ENCODE measurements around the gene SLC5A3. TPM values are rescaled to one million over a fixed set of nuclear protein-coding genes. Genes with fewer than 3 reads are reported as not detected.

SLC5A3 gene
- total and polyA plus RNA-seq, 9 donors: 3.1 to 16.9 (median 14.6) TPM

DNA sequence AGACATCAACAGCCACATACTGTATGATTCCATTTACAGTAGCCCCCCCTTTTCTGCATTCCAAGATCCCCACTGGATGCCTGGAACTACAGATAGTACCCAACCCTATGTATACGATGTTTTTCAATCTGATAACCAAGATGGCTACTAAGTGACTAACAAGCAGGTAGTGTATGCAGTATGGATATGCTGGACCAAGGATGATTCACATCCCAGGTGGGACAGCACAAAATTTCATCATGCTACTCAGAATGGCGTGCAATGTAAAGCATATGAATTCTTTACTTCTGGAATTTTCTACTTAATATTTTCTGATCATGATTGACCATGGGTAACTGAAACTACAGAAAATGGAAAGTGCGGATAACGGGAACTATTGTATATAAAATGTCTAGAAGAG, 30.0 kb upstream of the SLC5A3 start:
- no peaks in the 10 kb centered on the region for H3K36me3 ChIP-seq
- no peak overlapping the region for H3K27ac ChIP-seq
- TF ChIP-seq POLR2A (IDR thresholded peaks at IDR 0.05) (no peak), EP300 (IDR thresholded peaks at IDR 0.05) (no peak)
- TF ChIP-seq, protein P1, sequence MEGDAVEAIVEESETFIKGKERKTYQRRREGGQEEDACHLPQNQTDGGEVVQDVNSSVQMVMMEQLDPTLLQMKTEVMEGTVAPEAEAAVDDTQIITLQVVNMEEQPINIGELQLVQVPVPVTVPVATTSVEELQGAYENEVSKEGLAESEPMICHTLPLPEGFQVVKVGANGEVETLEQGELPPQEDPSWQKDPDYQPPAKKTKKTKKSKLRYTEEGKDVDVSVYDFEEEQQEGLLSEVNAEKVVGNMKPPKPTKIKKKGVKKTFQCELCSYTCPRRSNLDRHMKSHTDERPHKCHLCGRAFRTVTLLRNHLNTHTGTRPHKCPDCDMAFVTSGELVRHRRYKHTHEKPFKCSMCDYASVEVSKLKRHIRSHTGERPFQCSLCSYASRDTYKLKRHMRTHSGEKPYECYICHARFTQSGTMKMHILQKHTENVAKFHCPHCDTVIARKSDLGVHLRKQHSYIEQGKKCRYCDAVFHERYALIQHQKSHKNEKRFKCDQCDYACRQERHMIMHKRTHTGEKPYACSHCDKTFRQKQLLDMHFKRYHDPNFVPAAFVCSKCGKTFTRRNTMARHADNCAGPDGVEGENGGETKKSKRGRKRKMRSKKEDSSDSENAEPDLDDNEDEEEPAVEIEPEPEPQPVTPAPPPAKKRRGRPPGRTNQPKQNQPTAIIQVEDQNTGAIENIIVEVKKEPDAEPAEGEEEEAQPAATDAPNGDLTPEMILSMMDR (IDR thresholded peaks at IDR 0.05): no peak
- no peak overlapping the region for H3K4me3 ChIP-seq
- H3K27me3 ChIP-seq: no peaks in the 10 kb centered on the region
- H3K4me1 ChIP-seq (ENCODE audit: insufficient read depth): no peaks in the 10 kb centered on the region
- no peaks in the 10 kb centered on the region for H3K9me3 ChIP-seq
- 86 to 87% (median 87%) methylated on average over 4 of the region's 4 CpGs for WGBS, 3 donors
- intact Hi-C loops (cut with DNase I): no loop called here
- no peak for DNase-seq

DNA sequence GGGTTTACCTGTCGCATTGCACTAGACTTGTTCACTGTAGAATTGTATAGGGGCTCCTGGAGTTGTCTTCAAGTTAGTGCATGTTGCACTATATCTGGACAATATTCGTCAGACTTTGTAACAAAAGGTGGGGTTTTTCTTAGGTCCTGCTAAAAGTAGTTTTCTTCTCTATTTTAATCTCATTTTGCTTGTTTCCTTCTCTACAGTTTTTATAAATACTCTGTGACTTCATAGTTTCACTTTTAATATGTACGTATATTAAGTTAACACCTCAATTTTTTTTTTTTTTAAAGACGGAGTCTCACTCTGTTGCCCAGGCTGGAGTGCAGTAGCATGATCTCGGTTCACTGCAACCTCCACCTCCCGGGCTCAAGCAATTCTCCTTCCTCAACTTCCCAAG, 26.5 kb upstream of the SLC5A3 start:
- WGBS, 3 donors: 83 to 88% (median 84%) methylated on average over 6 of the region's 6 CpGs
- no peak overlapping the region for H3K4me3 ChIP-seq
- TF ChIP-seq EP300 (IDR thresholded peaks at IDR 0.05) (no peak), POLR2A (IDR thresholded peaks at IDR 0.05) (no peak)
- TF ChIP-seq, protein P1 (IDR thresholded peaks at IDR 0.05): no peak
- H3K27me3 ChIP-seq: no peaks in the 10 kb centered on the region
- DNase-seq: no peak
- no peaks in the 10 kb centered on the region for H3K9me3 ChIP-seq
- no peak overlapping the region for H3K27ac ChIP-seq
- intact Hi-C loops (cut with DNase I): no loop called here
- H3K36me3 ChIP-seq: no peaks in the 10 kb centered on the region
- H3K4me1 ChIP-seq (ENCODE audit: insufficient read depth): no peaks in the 10 kb centered on the region

DNA sequence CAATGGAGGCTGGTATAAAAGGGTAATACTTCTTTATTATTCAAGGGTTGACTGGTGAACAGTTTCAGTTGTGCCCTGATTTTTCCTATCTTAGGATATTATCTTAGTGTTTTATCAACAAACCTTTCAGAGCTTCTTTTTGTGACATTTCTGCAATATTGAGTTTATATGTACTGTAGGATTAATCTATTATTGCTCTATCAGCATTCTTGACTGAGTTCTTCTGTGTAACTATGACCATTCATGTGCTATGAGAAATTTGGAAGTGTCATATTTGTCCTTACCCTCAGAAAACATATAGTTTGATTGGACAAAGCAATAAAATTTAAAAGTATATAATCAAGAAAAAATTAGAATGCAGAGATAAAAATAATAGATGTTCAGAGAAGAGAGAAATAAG, 25.5 kb upstream of the SLC5A3 start:
- Histone ChIP-seq H3K9me3 (no peaks in the 10 kb centered on the region), H3K36me3 (no peaks in the 10 kb centered on the region), H3K27ac (no peak overlapping the region), H3K4me1 (ENCODE audit: insufficient read depth) (no peaks in the 10 kb centered on the region), H3K4me3 (no peak overlapping the region), H3K27me3 (no peaks in the 10 kb centered on the region)
- DNase-seq: no peak
- intact Hi-C loops (cut with DNase I): no loop called here
- TF ChIP-seq POLR2A (IDR thresholded peaks at IDR 0.05) (no peak), EP300 (IDR thresholded peaks at IDR 0.05) (no peak)
- TF ChIP-seq, protein P1 (IDR thresholded peaks at IDR 0.05): no peak

DNA sequence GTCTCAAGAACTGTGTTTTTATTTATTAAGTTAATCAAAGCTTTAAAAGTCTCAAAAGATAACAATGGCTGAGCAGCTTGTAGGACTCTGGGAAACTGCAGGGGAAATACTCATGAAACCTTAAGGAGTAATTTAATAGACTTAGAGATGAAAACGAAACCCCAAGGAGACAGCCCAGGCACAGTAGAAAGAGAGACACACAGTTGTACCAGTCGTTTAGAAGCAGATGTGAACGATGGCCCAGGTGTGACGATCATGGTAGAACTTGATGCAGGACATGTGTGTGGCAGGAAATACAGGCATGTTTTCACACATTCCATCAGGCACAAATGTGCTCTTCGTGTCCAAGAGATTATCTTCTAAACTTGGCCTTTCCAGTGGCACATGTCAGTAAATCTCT, 21.2 kb upstream of the SLC5A3 start:
- Histone ChIP-seq H3K27me3 (no peaks in the 10 kb centered on the region), H3K36me3 (no peaks in the 10 kb centered on the region), H3K4me1 (ENCODE audit: insufficient read depth) (no peaks in the 10 kb centered on the region), H3K9me3 (no peaks in the 10 kb centered on the region), H3K4me3 (no peak overlapping the region), H3K27ac (no peak overlapping the region)
- 66 to 78% (median 77%) methylated on average over 5 of the region's 5 CpGs for WGBS, 3 donors
- TF ChIP-seq, protein P1 (IDR thresholded peaks at IDR 0.05): no peak
- no peak for TF ChIP-seq EP300 (IDR thresholded peaks at IDR 0.05)
- TF ChIP-seq POLR2A (IDR thresholded peaks at IDR 0.05): no peak
- intact Hi-C loops (cut with DNase I): no loop called here
- no peak for DNase-seq

DNA sequence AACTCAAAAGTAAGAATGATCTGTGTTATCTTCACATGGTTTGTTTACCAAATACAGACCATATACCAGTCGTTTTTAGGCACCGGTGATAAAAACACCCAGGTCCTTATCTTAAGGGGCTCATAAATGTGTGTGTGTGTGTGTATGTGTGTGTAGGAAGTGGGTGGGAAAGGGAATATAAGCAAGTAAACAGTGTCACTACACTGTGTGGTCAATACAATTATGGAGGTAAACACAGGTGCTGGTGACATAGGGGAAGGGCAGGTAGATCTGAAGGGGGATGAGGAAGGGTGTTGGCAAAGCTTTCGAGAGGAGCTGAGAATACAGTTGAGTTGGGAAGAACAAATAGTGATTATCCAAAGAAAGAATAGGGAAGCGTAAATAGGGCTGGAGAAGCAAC, 19.1 kb upstream of the SLC5A3 start:
- H3K9me3 ChIP-seq: no peaks in the 10 kb centered on the region
- WGBS, 3 donors: 72 to 79% (median 73%) methylated on average over 4 of the region's 4 CpGs
- H3K27me3 ChIP-seq: no peaks in the 10 kb centered on the region
- TF ChIP-seq, protein P1 (IDR thresholded peaks at IDR 0.05): no peak
- TF ChIP-seq EP300 (IDR thresholded peaks at IDR 0.05) (no peak), POLR2A (IDR thresholded peaks at IDR 0.05) (no peak)
- H3K36me3 ChIP-seq: no peaks in the 10 kb centered on the region
- no peaks in the 10 kb centered on the region for H3K4me1 ChIP-seq (ENCODE audit: insufficient read depth)
- H3K27ac ChIP-seq: no peak overlapping the region
- H3K4me3 ChIP-seq: no peak overlapping the region
- DNase-seq: no peak
- intact Hi-C loops (cut with DNase I): no loop called here
